ENCODE measurements around the gene AP1G1. TPM values are rescaled to one million over a fixed set of nuclear protein-coding genes. Genes with fewer than 3 reads are reported as not detected.
A peak's percentile ranks its signal among the peaks of the same experiment; 100 is the strongest.

AP1G1 gene
- total and polyA plus RNA-seq, 2 of the 8 experiments (the other 6 are each of a cell fraction or from before 2014, with no cell fraction given): 43.9 to 68.4 TPM

- peak; percentile 45 for TF ChIP-seq SAP30 (IDR thresholded peaks at IDR 0.05; ENCODE audit: insufficient read depth, insufficient replicate concordance, low read length)
- TF ChIP-seq TAF1 (IDR thresholded peaks at IDR 0.05; ENCODE audit: low read depth, low read length): peak; percentile 97
- TF ChIP-seq ASH2L (IDR thresholded peaks at IDR 0.05; ENCODE audit: low read length): peak; percentile 100
- 0 out of 2 replicates have a peak, but pooled peaks have one; percentile 23 for TF ChIP-seq EGR1 (IDR thresholded peaks at IDR 0.05; ENCODE audit: borderline replicate concordance, low read depth, low read length)
- TF ChIP-seq GTF2F1 (IDR thresholded peaks at IDR 0.05; ENCODE audit: borderline replicate concordance, low read depth, low read length): no peak; the same call in 1 of the 2 replicates
- TF ChIP-seq SIN3A (conservative IDR thresholded peaks at IDR 0.05 in 1 of 2, IDR thresholded peaks at IDR 0.05 in 1 of 2; ENCODE audit: low read depth in 1 of 2, low read length in 2 of 2): peak; percentile 6 to 75; a peak in 3 of 4 replicates
- no peak for TF ChIP-seq KDM1A (IDR thresholded peaks at IDR 0.05; ENCODE audit: borderline replicate concordance, low read length)
- TF ChIP-seq RBBP5 (IDR thresholded peaks at IDR 0.05; ENCODE audit: borderline replicate concordance, low read depth, low read length): peak; percentile 85; the same call in 1 of the 2 replicates
Observed at GRCh38 chr16:71808593-71809459, at the start of gene AP1G1 (continued).
